Osteoblast (primary cell): Measurements from ENCODE around the gene FAM221B. TPM values are rescaled to one million over a fixed set of nuclear protein-coding genes. Genes with fewer than 3 reads are reported as not detected.

Experiments used
- DNase-seq: peaks from one replicate; pipeline ENCODE4 v3.0.0; 2011; ENCODE audit warnings: low spot score, mixed read lengths; ENCODE audit not compliant: insufficient read length; ENCODE audit errors: missing footprints
- H2AFZ ChIP-seq: 2 replicates; pipeline ENCODE4 v1.6.0; 2011; ENCODE audit warnings: mild to moderate bottlenecking, low read length
- H3K27ac ChIP-seq: 2 replicates; pipeline ENCODE4 v1.5.1; 2011; ENCODE audit warnings: mild to moderate bottlenecking, low read depth, low read length, moderate library complexity
- H3K27me3 ChIP-seq: 2 replicates; pipeline ENCODE4 v1.6.0; 2012; ENCODE audit warnings: mild to moderate bottlenecking, control low read depth, inconsistent platforms, low read length, moderate library complexity; ENCODE audit not compliant: insufficient read depth
- H3K36me3 ChIP-seq: 2 replicates; pipeline ENCODE4 v1.5.1; 2011; ENCODE audit warnings: mild to moderate bottlenecking, low read length, control low read depth, moderate library complexity; ENCODE audit not compliant: insufficient read depth
- H3K4me1 ChIP-seq: 2 replicates; pipeline ENCODE4 v1.5.1; 2011; ENCODE audit warnings: mild to moderate bottlenecking, low read length, control low read depth, moderate library complexity; ENCODE audit not compliant: insufficient read depth
- H3K4me2 ChIP-seq: 2 replicates; pipeline ENCODE4 v1.6.0; 2011; ENCODE audit warnings: mild to moderate bottlenecking, low read length; ENCODE audit not compliant: insufficient read depth
- H3K4me3 ChIP-seq: fragments of 200-600 bp; sonication (generic); 3 replicates; pipeline ENCODE4 v1.5.1; 2012; ENCODE audit warnings: mild to moderate bottlenecking, low read length, inconsistent platforms; ENCODE audit not compliant: insufficient read depth
- H3K79me2 ChIP-seq: 2 replicates; pipeline ENCODE4 v1.6.0; 2012; ENCODE audit warnings: mild to moderate bottlenecking, low read length, control low read depth, inconsistent platforms; ENCODE audit not compliant: insufficient read depth
- H3K9me3 ChIP-seq: 2 replicates; pipeline ENCODE4 v1.5.1; 2011; ENCODE audit warnings: low read depth, low read length, control low read depth
- H4K20me1 ChIP-seq: 2 replicates; pipeline ENCODE4 v1.6.0; 2012; ENCODE audit warnings: mild to moderate bottlenecking, low read length, control low read depth; ENCODE audit not compliant: insufficient read depth
- CTCF ChIP-seq: IDR thresholded peaks from 2 replicates; pipeline ENCODE4 v1.5.1; 2011; ENCODE audit warnings: mild to moderate bottlenecking, low read depth, low read length, moderate library complexity; ENCODE audit errors: extremely low read depth
- total RNA-seq: library from RNA; depleted of rRNA; stranded (reverse); fragments of >200 nt; gene quantifications from 2 replicates; pipeline ENCODE4 v1.2.3, GENCODE V29; 2012

Gene FAM221B
- total RNA-seq, 1 donor = not detected

DNA sequence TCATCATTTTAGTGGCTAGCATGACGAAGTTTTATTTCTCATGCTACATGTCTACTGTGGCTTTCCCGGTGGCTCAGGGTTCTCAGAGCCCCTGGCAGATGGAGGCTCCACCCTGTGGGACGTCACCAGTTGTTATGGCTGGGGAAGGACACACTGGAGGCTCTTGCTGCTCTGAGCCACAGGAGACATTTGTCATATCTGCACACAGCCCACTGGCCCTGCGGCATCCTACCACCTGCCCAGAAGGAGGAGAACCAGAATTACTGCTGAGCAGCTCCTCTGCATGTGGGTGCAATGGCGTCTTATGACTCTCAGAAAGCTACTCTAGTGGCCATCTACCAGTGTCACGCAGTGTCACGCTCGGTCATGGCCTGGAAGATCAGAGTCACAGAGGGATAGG lies 35.1 kb upstream of the FAM221B start:
- Histone ChIP-seq H3K9me3 (no peaks in the 10 kb centered on the region), H3K27me3 (peaks cover 37% of the 10 kb centered on the region), H3K4me1 (peaks cover 6% of the 10 kb centered on the region), H2AFZ (no peak overlapping the region), H3K4me2 (no peak overlapping the region), H3K27ac (no peak overlapping the region), H3K79me2 (no peaks in the 10 kb centered on the region), H3K36me3 (no peaks in the 10 kb centered on the region), H4K20me1 (no peaks in the 10 kb centered on the region), H3K4me3 (no peak overlapping the region)
- DNase-seq = no peak
- TF ChIP-seq CTCF = no peak

DNA sequence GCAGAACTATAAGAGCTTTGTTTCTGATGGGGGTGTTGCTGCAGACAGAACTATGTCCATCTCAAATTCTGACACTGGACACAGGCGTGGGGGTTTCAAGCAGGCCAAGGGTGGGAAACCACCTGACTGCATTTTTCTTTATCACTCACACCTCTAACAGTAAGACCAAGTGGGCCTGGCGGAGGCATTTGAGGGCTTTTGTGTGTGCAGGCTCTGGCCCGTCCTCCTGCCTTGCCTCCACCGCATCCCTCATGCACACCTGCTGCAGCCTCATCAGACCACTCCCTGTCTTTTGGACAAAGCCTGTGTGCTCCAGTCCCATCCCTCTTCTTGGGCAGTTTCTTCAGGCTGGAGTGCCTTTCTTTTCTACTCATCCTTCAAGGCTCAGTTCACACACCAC lies 33.8 kb upstream of the FAM221B start:
- no peak for TF ChIP-seq CTCF

GRCh38 chr9:35861161-35861897 lies 32.8 kb upstream of the FAM221B start:
- no peak for TF ChIP-seq CTCF
- H3K4me1 ChIP-seq = peaks cover 6% of the 10 kb centered on the region

More for the DNA sequence above, 33.8 kb upstream of the FAM221B start:
- H3K9me3 ChIP-seq = no peaks in the 10 kb centered on the region
- H3K79me2 ChIP-seq = no peaks in the 10 kb centered on the region
- no peak overlapping the region for H3K4me2 ChIP-seq
- no peaks in the 10 kb centered on the region for H4K20me1 ChIP-seq
- H3K4me3 ChIP-seq = no peak overlapping the region
- no peak overlapping the region for H2AFZ ChIP-seq
- peaks cover 37% of the 10 kb centered on the region for H3K27me3 ChIP-seq
- H3K4me1 ChIP-seq = peaks cover 6% of the 10 kb centered on the region
- no peak overlapping the region for H3K27ac ChIP-seq
- DNase-seq = no peak
- no peaks in the 10 kb centered on the region for H3K36me3 ChIP-seq

GRCh38 chr9:35859990-35860339 lies 31.4 kb upstream of the FAM221B start:
- peaks cover 6% of the 10 kb centered on the region for H3K4me1 ChIP-seq
- no peak overlapping the region for H3K4me3 ChIP-seq
- H3K27me3 ChIP-seq = peaks cover 37% of the 10 kb centered on the region
- no peaks in the 10 kb centered on the region for H3K79me2 ChIP-seq
- no peak for DNase-seq
- no peaks in the 10 kb centered on the region for H3K36me3 ChIP-seq
- H4K20me1 ChIP-seq = no peaks in the 10 kb centered on the region
- no peaks in the 10 kb centered on the region for H3K9me3 ChIP-seq
- H3K4me2 ChIP-seq = peak overlapping the region; percentile 11
- TF ChIP-seq CTCF = no peak
- no peak overlapping the region for H3K27ac ChIP-seq
- H2AFZ ChIP-seq = no peak overlapping the region

More at GRCh38 chr9:35861161-35861897, 32.8 kb upstream of the FAM221B start:
- Histone ChIP-seq H3K9me3 (no peaks in the 10 kb centered on the region), H3K79me2 (no peaks in the 10 kb centered on the region), H3K36me3 (no peaks in the 10 kb centered on the region), H3K4me2 (no peak overlapping the region), H3K27ac (no peak overlapping the region), H3K27me3 (peaks cover 37% of the 10 kb centered on the region), H3K4me3 (no peak overlapping the region), H4K20me1 (no peaks in the 10 kb centered on the region), H2AFZ (no peak overlapping the region)
- no peak for DNase-seq
